MCF 10A (cell line): ENCODE data around the gene DICER1. TPM values are rescaled to one million over a fixed set of nuclear protein-coding genes. Genes with fewer than 3 reads are reported as not detected.

Source experiments
- BruUV-seq: library from RNA; stranded (reverse); fragments of 400-500 nt; replicated peaks from 2 replicates; lab custom pipeline; 2021; lab: Mats Ljungman, UMichigan
- CTCF ChIA-PET: fragments of 300-600 bp; sonication (Branson Sonifier 250); formaldehyde crosslinking; extraction: SDS; loops from one replicate; lab custom pipeline; 2021; ENCODE audit warnings: antibody characterized with exemption, inconsistent platforms; lab: Yijun Ruan, JAX
- POLR2A ChIA-PET: fragments of 300-600, 350-650 bp; sonication (Branson Sonifier 250); formaldehyde crosslinking; extraction: SDS; loops from one replicate; lab custom pipeline; 2020; ENCODE audit warnings: antibody characterized with exemption, inconsistent platforms; lab: Yijun Ruan, JAX
- DNase-seq: peaks from one replicate; pipeline ENCODE4 v3.0.0-alpha.2; 2018; ENCODE audit not compliant: unreplicated experiment
- H3K27ac Mint-ChIP-seq: one replicate; pipeline ENCODE4 v1.8.0; 2022; ENCODE audit warnings: mild to moderate bottlenecking, low read depth, mixed read lengths; ENCODE audit not compliant: unreplicated experiment
- H3K27me3 Mint-ChIP-seq: one replicate; pipeline ENCODE4 v1.8.0; 2022; ENCODE audit warnings: mixed read lengths; ENCODE audit not compliant: insufficient read depth, unreplicated experiment
- H3K36me3 Mint-ChIP-seq: one replicate; pipeline ENCODE4 v1.8.0; 2022; ENCODE audit warnings: mild to moderate bottlenecking, moderate library complexity, mixed read lengths; ENCODE audit not compliant: insufficient read depth, unreplicated experiment
- H3K4me1 Mint-ChIP-seq: one replicate; pipeline ENCODE4 v1.8.0; 2022; ENCODE audit warnings: mixed read lengths; ENCODE audit not compliant: insufficient read depth, unreplicated experiment
- H3K4me3 Mint-ChIP-seq: one replicate; pipeline ENCODE4 v1.8.0; 2022; ENCODE audit warnings: mild to moderate bottlenecking, moderate library complexity, mixed read lengths; ENCODE audit not compliant: unreplicated experiment
- H3K9me3 Mint-ChIP-seq: one replicate; pipeline ENCODE4 v1.8.0; 2022; ENCODE audit warnings: mixed read lengths; ENCODE audit not compliant: unreplicated experiment
- CTCF ChIP-seq: fragments of 200-600 bp; IDR thresholded peaks from one replicate; pipeline ENCODE4 v1.8.0; 2022; ENCODE audit warnings: antibody characterized with exemption, mild to moderate bottlenecking; ENCODE audit not compliant: unreplicated experiment
- intact Hi-C: fragments of 100-400 bp; cut with micrococcal nuclease; formaldehyde crosslinking; loops from 2 replicates; pipeline ENCODE4 v1.14.1; 2022
- total RNA-seq: library from RNA; stranded (reverse); gene quantifications from 2 replicates; pipeline ENCODE4 v1.2.3, GENCODE V29; 2022

Gene DICER1
- total RNA-seq, 1 experiment from 2014 or later, result 35.6 TPM

DNA sequence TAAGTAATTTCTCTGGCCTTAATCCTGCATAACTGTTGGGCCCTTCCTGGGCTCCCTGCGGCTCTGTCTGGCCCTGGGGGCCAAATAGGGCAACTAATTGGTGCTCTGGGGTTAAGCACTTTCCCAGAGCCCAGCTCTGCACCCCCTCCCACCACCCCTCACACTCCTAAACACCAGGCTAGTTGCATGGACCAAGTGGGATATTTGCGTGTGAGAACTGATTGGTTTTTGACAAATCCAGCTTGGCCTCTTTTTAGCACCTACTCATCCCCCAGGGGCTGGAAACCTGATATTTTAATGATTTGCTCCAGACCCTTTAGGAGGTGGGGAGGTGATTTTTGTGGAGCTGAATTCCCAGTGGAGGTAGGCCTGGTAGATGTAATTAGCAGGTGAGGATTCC, 91.9 kb downstream of the DICER1 start:
- no peak for DNase-seq
- H3K9me3 Mint-ChIP-seq, result no peaks in the 10 kb centered on the region
- ChIA-PET POLR2A (no interaction called here), CTCF (no interaction called here)
- no TSS peak for BruUV-seq
- peaks cover 11% of the 10 kb centered on the region for H3K27me3 Mint-ChIP-seq
- H3K27ac Mint-ChIP-seq, result no peak overlapping the region
- no peak for TF ChIP-seq CTCF
- intact Hi-C loops, result no loop called here
- H3K4me3 Mint-ChIP-seq, result no peak overlapping the region
- H3K36me3 Mint-ChIP-seq, result no peaks in the 10 kb centered on the region
- no peaks in the 10 kb centered on the region for H3K4me1 Mint-ChIP-seq

DNA sequence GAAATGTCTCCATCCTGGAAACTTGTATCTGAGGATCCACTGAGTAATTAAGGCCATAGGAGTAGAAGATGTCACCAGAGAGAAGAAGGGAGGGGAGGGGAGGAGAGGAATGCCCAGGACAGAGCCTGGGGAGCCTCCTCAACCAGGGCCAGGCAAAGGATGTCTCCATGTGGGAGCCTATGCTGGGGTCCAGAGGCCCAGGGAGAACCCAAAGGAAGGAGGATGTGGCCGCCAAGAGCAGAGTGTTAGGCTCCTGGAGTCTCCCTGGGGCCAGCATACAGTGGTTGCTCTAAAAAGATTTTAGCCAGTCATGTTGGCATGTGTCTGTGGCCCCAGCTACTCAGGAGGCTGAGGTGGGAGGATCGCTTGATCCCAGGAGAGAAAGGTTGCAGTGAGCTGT, 92.6 kb downstream of the DICER1 start:
- DNase-seq, result no peak
- no peaks in the 10 kb centered on the region for H3K4me1 Mint-ChIP-seq
- H3K36me3 Mint-ChIP-seq, result no peaks in the 10 kb centered on the region
- no peak overlapping the region for H3K27ac Mint-ChIP-seq
- intact Hi-C loops, result no loop called here
- CTCF ChIA-PET, result interaction anchor here (0.5 kb wide), 1 partner anchor 426 kb away, joined by 3 read pairs; no protein-coding TSS in a partner anchor
- H3K4me3 Mint-ChIP-seq, result no peak overlapping the region
- H3K9me3 Mint-ChIP-seq, result no peaks in the 10 kb centered on the region
- POLR2A ChIA-PET, result no interaction called here
- no peak for TF ChIP-seq CTCF
- peaks cover 11% of the 10 kb centered on the region for H3K27me3 Mint-ChIP-seq
- BruUV-seq, result no TSS peak

- Mint-ChIP-seq H3K4me3 (no peak overlapping the region), H3K4me1 (no peaks in the 10 kb centered on the region), H3K36me3 (peaks cover 4% of the 10 kb centered on the region), H3K9me3 (no peaks in the 10 kb centered on the region), H3K27me3 (peaks cover 11% of the 10 kb centered on the region), H3K27ac (no peak overlapping the region)
- ChIA-PET CTCF (interaction anchor here (0.5 kb wide), 1 partner anchor 426 kb away, joined by 3 read pairs; no protein-coding TSS in a partner anchor), POLR2A (no interaction called here)
- intact Hi-C loops, result no loop called here
- no peak for TF ChIP-seq CTCF
- DNase-seq, result no peak
- no TSS peak for BruUV-seq
Observed at GRCh38 chr14:95064256-95064655, 93.1 kb downstream of the DICER1 start.

DNA sequence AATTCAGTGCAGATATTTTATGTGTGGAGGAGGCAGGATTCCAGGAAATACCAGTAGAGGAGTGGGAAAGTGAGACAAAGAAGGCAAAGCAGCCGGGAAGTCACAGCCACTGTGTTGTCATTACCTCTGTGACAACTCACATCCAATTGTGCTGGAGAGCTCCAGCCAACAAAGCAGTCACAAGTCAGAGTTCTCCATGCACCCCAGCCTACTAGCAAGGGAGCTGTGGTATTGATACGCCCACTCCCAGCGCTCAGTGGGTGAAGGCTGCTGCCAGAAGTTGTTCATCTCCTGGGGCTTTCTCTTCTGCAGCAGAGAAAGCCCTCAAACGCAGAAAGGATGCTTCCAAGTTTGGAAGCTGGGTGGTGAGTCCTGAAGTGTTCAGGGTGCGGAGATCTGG, 93.9 kb downstream of the DICER1 start:
- Mint-ChIP-seq H3K4me1 (no peaks in the 10 kb centered on the region), H3K27ac (no peak overlapping the region), H3K36me3 (peaks cover 6% of the 10 kb centered on the region), H3K27me3 (peaks cover 2% of the 10 kb centered on the region), H3K4me3 (no peak overlapping the region), H3K9me3 (no peaks in the 10 kb centered on the region)
- CTCF ChIA-PET, result interaction anchor here (0.5 kb wide), 1 partner anchor 635 kb away, joined by 3 read pairs; no protein-coding TSS in a partner anchor
- POLR2A ChIA-PET, result no interaction called here
- no peak for DNase-seq
- BruUV-seq, result no TSS peak
- no peak for TF ChIP-seq CTCF
- intact Hi-C loops, result no loop called here
